Astrocyte of the spinal cord (primary cell): ENCODE results near the gene DGLUCY.

Experiments used
- DNase-seq: peaks from one replicate; pipeline ENCODE4 v3.0.0; 2011; ENCODE audit warnings: low read depth, low spot score
- H3K4me3 ChIP-seq: 2 replicates; pipeline ENCODE4 v1.5.1; 2011; ENCODE audit warnings: low read depth, mild to moderate bottlenecking, low read length, moderate library complexity
- CTCF ChIP-seq: IDR thresholded peaks from 2 replicates; pipeline ENCODE4 v1.5.1; 2012; ENCODE audit warnings: low read depth, mild to moderate bottlenecking, low read length, inconsistent platforms
- in situ Hi-C: cut with HindIII; loops from 2 replicates; pipeline ENCODE4 v1.10.0; 2017; ENCODE audit warnings: low sequenced_read_pairs

DGLUCY gene

DNA sequence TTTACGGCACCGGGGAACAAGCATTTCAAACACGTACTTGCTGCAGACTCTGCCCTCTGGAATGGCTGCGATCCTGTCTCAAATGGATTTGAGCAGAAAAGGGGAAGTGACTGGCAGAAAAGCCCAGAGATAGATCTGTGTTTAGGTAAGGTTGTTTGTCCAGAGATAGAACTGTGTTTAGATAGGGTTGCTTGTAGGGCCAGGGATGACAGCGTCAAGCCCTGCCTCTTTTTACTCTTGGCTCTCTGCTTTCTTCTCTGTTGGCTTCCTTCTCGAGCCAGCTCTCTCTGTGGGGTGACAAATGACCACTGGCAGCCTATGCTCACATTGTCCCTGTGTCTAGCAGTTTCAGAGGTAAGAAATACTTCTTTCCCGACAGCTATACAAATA, 11.4 kb downstream of the DGLUCY start:
- no peak for TF ChIP-seq CTCF
- H3K4me3 ChIP-seq, result no peak overlapping the region
- in situ Hi-C loops, result no loop called here
- DNase-seq, result no peak

GRCh38 chr14:91125801-91126200, 11.9 kb downstream of the DGLUCY start:
- in situ Hi-C loops, result no loop called here
- no peak for TF ChIP-seq CTCF
- no peak overlapping the region for H3K4me3 ChIP-seq
- DNase-seq, result no peak

DNA sequence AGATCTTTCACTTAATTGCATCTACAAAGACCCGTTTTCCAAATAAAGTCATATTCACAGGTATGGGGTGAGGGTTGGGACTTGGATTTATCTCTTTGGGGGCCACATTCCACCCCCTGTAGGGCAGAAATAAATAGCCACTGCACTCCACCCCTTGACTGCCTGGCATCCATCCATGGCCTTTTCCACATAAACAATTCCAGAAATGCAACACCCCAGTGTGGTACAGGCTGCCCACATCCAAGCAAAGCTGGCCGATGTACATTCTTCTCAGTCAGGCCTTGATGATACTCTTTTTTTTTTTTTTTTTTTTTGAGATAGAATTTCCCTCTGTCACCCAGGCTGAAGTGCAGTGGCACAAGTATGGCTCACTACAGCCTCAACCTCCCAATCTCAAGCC, 12.9 kb downstream of the DGLUCY start:
- in situ Hi-C loops, result no loop called here
- H3K4me3 ChIP-seq, result no peak overlapping the region
- DNase-seq, result no peak
- no peak for TF ChIP-seq CTCF

DNA sequence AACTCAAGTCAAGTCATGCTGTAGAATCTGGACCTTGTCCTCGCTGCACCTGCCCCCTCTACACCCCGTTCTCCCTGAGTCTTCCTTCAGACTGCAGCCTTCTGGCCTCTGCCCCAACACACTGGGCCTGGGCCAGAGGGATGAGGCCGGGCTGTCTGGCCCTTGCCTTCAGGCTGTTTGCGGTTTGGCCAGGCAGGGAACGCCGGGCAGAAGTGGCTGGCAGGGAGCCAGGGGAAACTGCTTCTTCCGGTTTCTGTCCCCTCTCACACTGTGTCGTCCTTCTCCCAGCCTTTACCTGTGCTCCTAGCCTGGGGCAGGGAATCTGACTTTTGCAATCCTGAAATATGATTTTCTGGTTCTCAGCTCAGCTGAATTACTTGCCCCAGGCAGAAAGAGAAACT, 13.5 kb downstream of the DGLUCY start:
- in situ Hi-C loops, result no loop called here
- no peak for TF ChIP-seq CTCF
- no peak for DNase-seq
- H3K4me3 ChIP-seq, result no peak overlapping the region

- no peak for DNase-seq
- no peak for TF ChIP-seq CTCF
- in situ Hi-C loops, result no loop called here
- H3K4me3 ChIP-seq, result no peak overlapping the region
Observed at GRCh38 chr14:91127924-91128323, 14.1 kb downstream of the DGLUCY start.

- in situ Hi-C loops, result no loop called here
- no peak overlapping the region for H3K4me3 ChIP-seq
- TF ChIP-seq CTCF, result no peak
- no peak for DNase-seq
Observed at GRCh38 chr14:91128699-91129098, 14.8 kb downstream of the DGLUCY start.

- no peak for TF ChIP-seq CTCF
- in situ Hi-C loops, result no loop called here
- H3K4me3 ChIP-seq, result no peak overlapping the region
- no peak for DNase-seq
Observed at GRCh38 chr14:91129261-91129660, 15.4 kb downstream of the DGLUCY start.
